OCI-LY1 (cell line): Measurements from ENCODE around the gene FAM168A.
"Not testable (repeated sequence)": the region's sequence is repeated elsewhere in the genome, so short reads cannot be mapped to it uniquely, and the experiment has no call there.

Experiments used
- H2AFZ ChIP-seq: fragments of 200-600 bp; sonication (generic), shearing (Covaris generic); 2 replicates; pipeline ENCODE4 v1.6.0; 2014; ENCODE audit warnings: antibody characterized with exemption, mild to moderate bottlenecking, low read length
- H3F3A ChIP-seq: fragments of 200-600 bp; sonication (generic), shearing (Covaris generic); 2 replicates; pipeline ENCODE4 v1.6.0; 2014; ENCODE audit warnings: mild to moderate bottlenecking, antibody characterized with exemption, low read length, moderate library complexity; ENCODE audit not compliant: insufficient read depth
- H3K27ac ChIP-seq: fragments of 200-600 bp; sonication (generic); 2 replicates; pipeline ENCODE4 v1.5.1; 2014; ENCODE audit warnings: low read length, mixed run types, mild to moderate bottlenecking, low read depth; ENCODE audit not compliant: poor library complexity, severe bottlenecking
- H3K27me3 ChIP-seq: fragments of 200-600 bp; sonication (generic); 2 replicates; pipeline ENCODE4 v1.6.0; 2014; ENCODE audit warnings: antibody characterized with exemption, mild to moderate bottlenecking, low read length, moderate library complexity; ENCODE audit not compliant: insufficient read depth
- H3K36me3 ChIP-seq: fragments of 200-600 bp; sonication (generic); 2 replicates; pipeline ENCODE4 v1.6.1; 2014; ENCODE audit warnings: mild to moderate bottlenecking, antibody characterized with exemption, low read length, moderate library complexity, mixed read lengths; ENCODE audit not compliant: insufficient read depth
- H3K4me1 ChIP-seq: fragments of 200-600 bp; sonication (generic); 2 replicates; pipeline ENCODE4 v1.5.1; 2014; ENCODE audit warnings: mild to moderate bottlenecking, low read length, moderate library complexity; ENCODE audit not compliant: insufficient read depth, severe bottlenecking
- H3K4me2 ChIP-seq: fragments of 200-600 bp; sonication (generic), shearing (Covaris generic); 2 replicates; pipeline ENCODE4 v1.6.1; 2014; ENCODE audit warnings: low read length
- H3K4me3 ChIP-seq: fragments of 200-600 bp; sonication (generic); 2 replicates; pipeline ENCODE4 v1.5.1; 2014; ENCODE audit warnings: low read length, low read depth, mild to moderate bottlenecking, mixed read lengths; ENCODE audit not compliant: poor library complexity, severe bottlenecking
- H3K79me2 ChIP-seq: fragments of 200-600 bp; shearing (Covaris generic); 2 replicates; pipeline ENCODE4 v1.6.1; 2016; ENCODE audit warnings: mixed run types, low read length, mixed read lengths; ENCODE audit not compliant: insufficient read depth
- H3K9ac ChIP-seq: fragments of 200-600 bp; sonication (generic), shearing (Covaris generic); 2 replicates; pipeline ENCODE4 v1.6.1; 2014; ENCODE audit warnings: mild to moderate bottlenecking, low read length, mixed read lengths
- H3K9me2 ChIP-seq: fragments of 200-600 bp; sonication (generic), shearing (Covaris generic); 2 replicates; pipeline ENCODE4 v1.6.1; 2014; ENCODE audit warnings: low read depth, mild to moderate bottlenecking, low read length, mixed read lengths
- H3K9me3 ChIP-seq: fragments of 200-600 bp; shearing (Covaris generic); 2 replicates; pipeline ENCODE4 v1.6.1; 2014; ENCODE audit warnings: low read length, mixed read lengths
- H4K20me1 ChIP-seq: fragments of 200-600 bp; sonication (generic), shearing (Covaris generic); 2 replicates; pipeline ENCODE4 v1.6.0; 2016; ENCODE audit warnings: mild to moderate bottlenecking, low read length; ENCODE audit not compliant: insufficient read depth
- EZH2 ChIP-seq: fragments of 200-600 bp; sonication (generic), shearing (Covaris generic); IDR thresholded peaks from 2 replicates; pipeline ENCODE4 v1.8.0; 2017; ENCODE audit warnings: borderline replicate concordance, mixed run types, mild to moderate bottlenecking, antibody characterized with exemption, low read length, moderate library complexity, mixed read lengths
- TF ChIP-seq, protein P1 (sequence below): fragments of 200-600 bp; sonication (generic), shearing (Covaris generic); IDR thresholded peaks from 2 replicates; pipeline ENCODE4 v1.5.1; 2017; ENCODE audit warnings: mild to moderate bottlenecking, antibody characterized with exemption, low read length, moderate library complexity, mixed read lengths

FAM168A gene

DNA sequence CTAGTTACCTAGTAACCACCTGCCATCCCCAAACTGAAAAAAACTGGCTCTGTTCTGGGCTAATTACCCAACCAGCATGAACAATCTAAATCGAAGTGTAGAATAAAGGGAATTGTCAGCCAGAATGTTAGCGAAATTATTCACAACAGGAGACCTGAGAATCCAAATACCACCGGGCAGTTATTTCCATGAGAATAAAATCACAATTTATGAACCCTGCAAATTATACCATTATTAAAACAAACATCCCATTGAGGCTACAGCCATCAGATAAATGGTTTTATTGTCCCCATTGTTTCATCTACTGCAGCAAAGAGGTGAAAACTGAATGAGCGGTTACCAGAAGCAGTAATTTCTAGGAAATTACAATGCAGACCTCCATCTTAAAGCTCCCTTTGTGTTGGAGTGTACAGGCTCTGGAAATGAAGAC lies 21.7 kb downstream of the FAM168A start:
- H4K20me1 ChIP-seq = no peaks in the 10 kb centered on the region
- no peak overlapping the region for H3K27ac ChIP-seq
- no peaks in the 10 kb centered on the region for H3K9me2 ChIP-seq
- no peak overlapping the region for H3K9ac ChIP-seq
- no peak overlapping the region for H3K4me3 ChIP-seq
- H3K79me2 ChIP-seq = 0 out of 2 replicates have a peak, but pooled peaks cover 4% of the 10 kb centered on the region
- H3K9me3 ChIP-seq = no peaks in the 10 kb centered on the region
- H2AFZ ChIP-seq = no peak overlapping the region
- H3F3A ChIP-seq = no peaks in the 10 kb centered on the region
- TF ChIP-seq, protein P1, sequence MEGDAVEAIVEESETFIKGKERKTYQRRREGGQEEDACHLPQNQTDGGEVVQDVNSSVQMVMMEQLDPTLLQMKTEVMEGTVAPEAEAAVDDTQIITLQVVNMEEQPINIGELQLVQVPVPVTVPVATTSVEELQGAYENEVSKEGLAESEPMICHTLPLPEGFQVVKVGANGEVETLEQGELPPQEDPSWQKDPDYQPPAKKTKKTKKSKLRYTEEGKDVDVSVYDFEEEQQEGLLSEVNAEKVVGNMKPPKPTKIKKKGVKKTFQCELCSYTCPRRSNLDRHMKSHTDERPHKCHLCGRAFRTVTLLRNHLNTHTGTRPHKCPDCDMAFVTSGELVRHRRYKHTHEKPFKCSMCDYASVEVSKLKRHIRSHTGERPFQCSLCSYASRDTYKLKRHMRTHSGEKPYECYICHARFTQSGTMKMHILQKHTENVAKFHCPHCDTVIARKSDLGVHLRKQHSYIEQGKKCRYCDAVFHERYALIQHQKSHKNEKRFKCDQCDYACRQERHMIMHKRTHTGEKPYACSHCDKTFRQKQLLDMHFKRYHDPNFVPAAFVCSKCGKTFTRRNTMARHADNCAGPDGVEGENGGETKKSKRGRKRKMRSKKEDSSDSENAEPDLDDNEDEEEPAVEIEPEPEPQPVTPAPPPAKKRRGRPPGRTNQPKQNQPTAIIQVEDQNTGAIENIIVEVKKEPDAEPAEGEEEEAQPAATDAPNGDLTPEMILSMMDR = no peak
- no peak overlapping the region for H3K4me2 ChIP-seq
- H3K36me3 ChIP-seq = peaks cover 18% of the 10 kb centered on the region; the same call in 1 of the 2 replicates
- no peaks in the 10 kb centered on the region for H3K27me3 ChIP-seq
- H3K4me1 ChIP-seq = peaks cover 9% of the 10 kb centered on the region

DNA sequence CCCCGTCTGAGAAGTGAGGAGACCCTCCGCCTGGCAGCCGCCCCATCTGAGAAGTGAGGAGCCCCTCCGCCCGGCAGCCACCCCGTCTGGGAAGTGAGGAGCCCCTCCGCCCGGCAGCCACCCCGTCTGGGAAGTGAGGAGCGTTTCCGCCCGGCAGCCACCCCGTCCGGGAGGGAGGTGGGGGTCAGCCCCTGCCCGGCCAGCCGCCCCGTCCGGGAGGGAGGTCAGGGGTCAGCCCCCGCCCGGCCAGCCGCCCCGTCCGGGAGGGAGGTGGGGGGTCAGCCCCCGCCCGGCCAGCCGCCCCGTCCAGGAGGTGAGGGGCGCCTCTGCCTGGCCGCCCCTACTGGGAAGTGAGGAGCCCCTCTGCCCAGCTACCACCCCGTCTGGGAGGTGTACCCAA lies 25.9 kb downstream of the FAM168A start:
- not testable (repeated sequence) for H3K4me3 ChIP-seq, H3F3A ChIP-seq, H2AFZ ChIP-seq, H3K4me1 ChIP-seq, H3K4me2 ChIP-seq, H3K9ac ChIP-seq, H4K20me1 ChIP-seq, H3K27ac ChIP-seq, H3K36me3 ChIP-seq, H3K27me3 ChIP-seq, H3K9me3 ChIP-seq, H3K9me2 ChIP-seq, H3K79me2 ChIP-seq

DNA sequence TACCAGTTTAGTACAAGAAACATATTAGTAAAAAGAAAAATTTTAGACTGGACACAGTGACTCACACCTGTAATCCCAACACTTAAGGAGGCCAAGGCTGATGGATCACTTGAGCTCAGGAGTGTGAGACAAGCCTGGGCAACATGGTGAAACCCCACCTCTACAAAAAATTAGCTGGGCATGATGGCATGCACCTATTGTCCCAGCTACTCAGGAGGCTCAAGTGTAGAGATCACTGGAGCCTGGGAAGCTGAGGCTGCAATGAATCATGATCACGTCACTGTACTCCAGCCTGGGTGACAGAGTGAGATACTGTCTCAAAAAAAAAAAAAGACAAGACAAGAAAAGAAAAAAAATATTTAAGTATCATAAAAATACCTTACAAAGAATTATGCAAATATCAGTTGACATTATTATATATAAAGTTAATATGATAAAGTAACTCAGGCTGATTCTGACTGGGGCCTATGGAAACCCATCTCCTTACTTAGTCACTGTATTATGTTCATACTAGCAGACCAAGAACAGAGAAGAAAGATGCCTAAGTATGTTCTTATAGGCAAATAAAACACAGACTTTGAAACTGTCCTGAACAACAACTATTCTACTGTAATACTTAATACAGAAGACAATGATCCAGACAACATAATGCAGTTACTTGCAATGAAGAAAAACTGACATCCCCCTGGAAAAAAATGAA lies 27.3 kb downstream of the FAM168A start:
- 0 out of 2 replicates have a peak, but pooled peaks cover 4% of the 10 kb centered on the region for H3K36me3 ChIP-seq
- H3K4me3 ChIP-seq = no peak overlapping the region
- no peaks in the 10 kb centered on the region for H3K9me3 ChIP-seq
- H3K9ac ChIP-seq = no peak overlapping the region
- H3K27ac ChIP-seq = no peak overlapping the region
- no peaks in the 10 kb centered on the region for H3K27me3 ChIP-seq
- no peaks in the 10 kb centered on the region for H3K9me2 ChIP-seq
- H3K79me2 ChIP-seq = 0 out of 2 replicates have a peak, but pooled peaks cover 8% of the 10 kb centered on the region
- no peaks in the 10 kb centered on the region for H4K20me1 ChIP-seq
- H3K4me1 ChIP-seq = no peaks in the 10 kb centered on the region
- H2AFZ ChIP-seq = no peak overlapping the region
- H3F3A ChIP-seq = no peaks in the 10 kb centered on the region
- H3K4me2 ChIP-seq = no peak overlapping the region
- no peak for TF ChIP-seq EZH2
- TF ChIP-seq, protein P1 = no peak
